Measurements from ENCODE around the gene RNASE7. TPM values are rescaled to one million over a fixed set of nuclear protein-coding genes. Genes with fewer than 3 reads are reported as not detected.

Gene RNASE7
- total RNA-seq, 1 donor from 2014 or later: not detected

DNA sequence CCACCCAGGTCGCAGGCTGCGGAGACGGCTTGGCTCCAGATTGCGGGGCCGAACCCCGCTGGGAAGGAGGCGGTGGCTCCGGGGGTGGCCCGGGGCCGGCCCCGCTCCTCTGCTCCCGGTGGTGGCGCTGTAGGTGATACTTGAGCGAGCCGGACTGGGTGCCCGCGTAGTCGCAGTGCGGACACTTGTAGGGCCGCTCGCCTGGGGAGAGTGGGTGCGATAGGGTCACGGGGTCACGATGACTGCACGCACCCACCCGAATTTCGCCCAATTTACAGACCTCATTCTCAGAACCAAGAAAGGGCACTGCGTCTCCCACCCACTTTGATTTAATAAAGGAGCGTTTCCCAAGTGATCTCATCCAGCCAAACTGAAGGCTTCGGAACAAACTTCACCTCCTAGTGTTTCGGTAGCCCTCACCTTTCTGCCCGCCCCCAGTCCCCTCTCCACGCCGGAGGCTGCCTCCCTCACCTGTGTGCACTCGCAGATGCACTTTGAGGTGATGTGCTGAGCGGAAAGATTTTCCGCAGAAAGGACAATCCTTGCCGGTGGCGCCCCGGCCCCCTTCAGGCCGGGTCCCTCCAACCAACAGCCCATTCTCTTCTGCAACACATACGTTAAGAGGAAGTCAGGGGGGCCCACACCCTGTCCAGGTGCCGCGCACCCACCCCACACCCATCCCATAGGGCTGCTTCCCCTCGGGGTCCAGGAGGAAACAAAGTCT is 48.9 kb downstream of the RNASE7 start:
- no peak for DNase-seq (ENCODE audit: low spot score)
- peaks cover 2% of the 10 kb centered on the region for H3K27me3 Mint-ChIP-seq (ENCODE audit: insufficient read depth)
- H3K4me3 Mint-ChIP-seq: no peak overlapping the region
- H3K36me3 Mint-ChIP-seq (ENCODE audit: low read depth): peaks cover 2% of the 10 kb centered on the region
- intact Hi-C loops (cut with micrococcal nuclease): no loop called here
- H3K4me1 Mint-ChIP-seq (ENCODE audit: low read depth): peaks cover 31% of the 10 kb centered on the region
- no peak overlapping the region for H3K27ac Mint-ChIP-seq
- no peaks in the 10 kb centered on the region for H3K9me3 Mint-ChIP-seq

DNA sequence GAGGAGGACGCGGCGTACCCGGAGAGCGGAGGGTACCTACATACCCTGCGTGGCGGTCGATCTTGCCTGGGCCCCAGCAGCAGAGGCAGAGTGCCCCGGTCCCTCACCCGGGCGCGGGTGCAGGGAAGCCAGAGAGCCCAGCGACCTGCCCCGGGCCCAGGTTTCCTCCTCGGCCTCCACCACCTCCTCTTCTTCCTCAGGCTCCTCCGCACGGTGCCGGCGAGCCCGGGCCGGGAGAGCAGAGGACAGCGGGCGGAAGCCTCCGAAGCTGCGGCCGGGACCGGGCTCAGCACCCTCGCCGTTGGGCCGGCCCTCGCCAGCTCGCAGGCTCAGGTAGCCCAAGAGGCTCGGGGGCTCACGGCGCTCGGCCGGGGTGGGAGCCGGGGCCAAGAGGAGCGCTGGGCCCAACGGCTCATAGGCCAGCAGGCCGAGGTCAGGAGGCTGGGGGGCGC is 49.7 kb downstream of the RNASE7 start:
- intact Hi-C loops (cut with micrococcal nuclease): loop anchor here (1.0 kb wide), 3 partner anchors 12 to 78 kb away; no protein-coding TSS in a partner anchor
- Mint-ChIP-seq H3K9me3 (no peaks in the 10 kb centered on the region), H3K27me3 (ENCODE audit: insufficient read depth) (peaks cover 3% of the 10 kb centered on the region), H3K4me3 (no peak overlapping the region), H3K4me1 (ENCODE audit: low read depth) (peaks cover 25% of the 10 kb centered on the region), H3K27ac (no peak overlapping the region), H3K36me3 (ENCODE audit: low read depth) (peaks cover 2% of the 10 kb centered on the region)
- no peak for DNase-seq (ENCODE audit: low spot score)

DNA sequence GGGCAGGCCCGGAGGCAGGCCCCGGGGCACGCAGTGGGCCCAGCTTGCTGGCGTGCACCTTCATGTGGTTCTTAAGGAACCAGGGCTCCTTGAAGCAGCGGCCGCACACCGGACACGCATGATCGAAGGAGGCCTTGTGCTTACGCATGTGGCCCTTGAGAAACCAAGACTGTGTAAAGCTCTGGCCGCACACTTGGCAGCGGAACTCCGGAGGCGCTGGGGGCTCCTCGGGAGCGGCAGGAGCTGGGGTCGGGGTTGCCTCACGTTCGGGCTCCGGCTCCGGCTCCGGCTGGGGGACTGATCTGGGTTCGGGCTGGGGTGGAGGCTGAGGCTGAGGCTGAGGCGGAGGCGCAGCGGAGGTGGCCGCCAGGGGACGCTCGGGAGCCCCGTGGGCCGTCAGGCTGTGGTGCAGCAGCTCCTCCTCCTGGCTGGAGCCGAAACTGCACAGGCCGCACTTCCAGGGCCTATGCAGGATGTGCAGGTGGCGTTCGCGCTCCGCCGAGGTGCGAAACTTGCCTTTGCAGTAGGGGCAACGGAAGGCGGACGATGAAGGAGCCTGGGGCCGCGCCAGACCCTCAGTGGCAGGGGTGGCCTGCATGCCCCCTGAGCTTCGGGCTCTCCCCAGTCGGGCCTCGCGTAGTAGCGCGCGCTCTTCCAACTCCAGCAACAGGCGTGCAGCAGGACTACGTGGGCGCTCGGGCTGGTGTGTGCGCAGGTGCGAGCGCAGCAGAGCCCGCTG is 50.3 kb downstream of the RNASE7 start:
- Mint-ChIP-seq H3K9me3 (no peaks in the 10 kb centered on the region), H3K27ac (no peak overlapping the region), H3K4me3 (no peak overlapping the region), H3K36me3 (ENCODE audit: low read depth) (peaks cover 2% of the 10 kb centered on the region), H3K4me1 (ENCODE audit: low read depth) (peaks cover 23% of the 10 kb centered on the region), H3K27me3 (ENCODE audit: insufficient read depth) (peaks cover 8% of the 10 kb centered on the region)
- intact Hi-C loops (cut with micrococcal nuclease): loop anchor here (1.0 kb wide), 3 partner anchors 12 to 78 kb away; no protein-coding TSS in a partner anchor
- DNase-seq (ENCODE audit: low spot score): peak; percentile 87

DNA sequence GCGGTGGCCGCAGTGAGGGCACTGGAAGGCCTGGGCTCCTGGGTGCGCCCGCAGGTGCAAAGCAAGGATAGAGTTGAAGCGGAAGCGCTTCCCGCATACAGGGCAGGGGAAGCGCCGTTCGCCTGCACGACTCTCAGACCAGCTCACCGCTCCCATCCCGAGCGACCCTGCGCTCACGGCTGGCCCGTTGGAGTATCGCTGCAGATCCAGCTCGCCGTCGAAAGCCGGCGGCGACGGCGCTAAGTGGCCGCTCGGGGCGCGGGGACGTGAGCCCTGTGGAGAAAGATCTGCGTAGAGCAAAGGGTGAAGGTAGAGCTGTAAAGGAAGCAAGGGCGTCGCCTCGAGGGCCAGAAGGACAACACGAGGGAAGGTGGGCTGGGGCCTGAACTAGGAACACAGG is 50.9 kb downstream of the RNASE7 start:
- Mint-ChIP-seq H3K9me3 (no peaks in the 10 kb centered on the region), H3K27ac (no peak overlapping the region), H3K4me3 (no peak overlapping the region), H3K27me3 (ENCODE audit: insufficient read depth) (peaks cover 9% of the 10 kb centered on the region), H3K4me1 (ENCODE audit: low read depth) (peaks cover 17% of the 10 kb centered on the region), H3K36me3 (ENCODE audit: low read depth) (peaks cover 2% of the 10 kb centered on the region)
- no peak for DNase-seq (ENCODE audit: low spot score)
- intact Hi-C loops (cut with micrococcal nuclease): no loop called here

Other genes with a start within 250 kb of the RNASE7 start
- gene RNASE1, start 239.5 kb upstream of the RNASE7 start, total RNA-seq: not detected in 2 replicates
- not detected in 2 replicates for gene RNASE3, start 151.0 kb upstream of the RNASE7 start, total RNA-seq
- not detected in 2 replicates for gene RNASE2, start 86.9 kb upstream of the RNASE7 start, total RNA-seq
- gene METTL17, start 52.4 kb upstream of the RNASE7 start, total RNA-seq: 96.1 and 100 TPM in 2 replicates
- 0.24 and 0.36 TPM in 2 replicates for gene SLC39A2, start 43.1 kb upstream of the RNASE7 start, total RNA-seq
- gene NDRG2, start 17.3 kb upstream of the RNASE7 start, total RNA-seq: 1.5 and 1.6 TPM in 2 replicates
- not detected in 2 replicates for gene TPPP2, start 12.1 kb upstream of the RNASE7 start, total RNA-seq
- not detected in 2 replicates for gene RNASE13, start 7.6 kb upstream of the RNASE7 start, total RNA-seq
- not detected in 2 replicates for gene RNASE8, start 15.5 kb downstream of the RNASE7 start, total RNA-seq
- gene ARHGEF40, start 27.9 kb downstream of the RNASE7 start, total RNA-seq: not detected in 2 replicates
- gene ZNF219, start 56.3 kb downstream of the RNASE7 start, total RNA-seq: 8.2 and 8.3 TPM in 2 replicates
- gene TMEM253, start 58.7 kb downstream of the RNASE7 start, total RNA-seq: not detected in 2 replicates
- gene OR5AU1, start 113.7 kb downstream of the RNASE7 start, total RNA-seq: not detected in 2 replicates
- gene HNRNPC, start 227.1 kb downstream of the RNASE7 start, total RNA-seq: 958 and 976 TPM in 2 replicates
- gene RPGRIP1, start 237.7 kb downstream of the RNASE7 start, total RNA-seq: not detected in 2 replicates